ENCODE results near the gene LEAP2. TPM values are rescaled to one million over a fixed set of nuclear protein-coding genes. Genes with fewer than 3 reads are reported as not detected.

Gene LEAP2
- total RNA-seq, 1 experiment from 2014 or later: 3.2 TPM

DNA sequence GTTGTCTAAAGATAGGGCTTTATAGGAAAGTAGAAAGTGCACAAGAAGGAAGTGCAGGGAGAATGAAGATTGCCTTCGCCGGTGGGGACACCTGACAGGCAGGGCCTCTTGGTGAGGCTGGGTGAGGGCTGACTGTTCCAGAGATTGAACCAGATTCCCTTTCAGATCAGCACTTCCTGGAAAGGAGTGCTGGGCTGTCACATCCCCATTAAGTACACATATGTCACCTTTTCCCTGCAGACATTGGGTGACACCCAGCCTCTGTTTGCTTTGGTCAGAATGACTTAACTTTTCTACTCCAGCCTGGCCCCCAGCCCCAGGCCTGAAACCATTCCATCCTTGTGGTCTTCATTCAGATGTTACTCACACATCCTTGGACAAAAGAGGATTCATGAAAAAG, 35.6 kb upstream of the LEAP2 start:
- ChIA-PET CTCF (interaction anchor here (1.1 to 3.1 kb wide), 3 partner anchors 8 to 21 kb away, joined by 3 to 29 read pairs (median 10); partner anchors contain the start of gene SHROOM1), POLR2A (interaction anchor here (5.1 to 5.3 kb wide), 3 partner anchors 8 to 29 kb away, joined by 44 to 63 read pairs (median 59); partner anchors contain the start of genes GDF9, SHROOM1 and UQCRQ)
- Mint-ChIP-seq H3K36me3 (ENCODE audit: insufficient read depth, unreplicated experiment) (no peaks in the 10 kb centered on the region), H3K4me3 (ENCODE audit: unreplicated experiment) (no peak overlapping the region), H3K9me3 (ENCODE audit: unreplicated experiment) (no peaks in the 10 kb centered on the region), H3K4me1 (ENCODE audit: insufficient read depth, unreplicated experiment) (peaks cover 30% of the 10 kb centered on the region), H3K27ac (ENCODE audit: low read depth, unreplicated experiment) (no peak overlapping the region), H3K27me3 (ENCODE audit: insufficient read depth, unreplicated experiment) (no peaks in the 10 kb centered on the region)
- BruUV-seq (replicated peaks): no TSS peak
- intact Hi-C loops (cut with micrococcal nuclease): no loop called here
- DNase-seq (ENCODE audit: unreplicated experiment): no peak
- TF ChIP-seq, protein P1, sequence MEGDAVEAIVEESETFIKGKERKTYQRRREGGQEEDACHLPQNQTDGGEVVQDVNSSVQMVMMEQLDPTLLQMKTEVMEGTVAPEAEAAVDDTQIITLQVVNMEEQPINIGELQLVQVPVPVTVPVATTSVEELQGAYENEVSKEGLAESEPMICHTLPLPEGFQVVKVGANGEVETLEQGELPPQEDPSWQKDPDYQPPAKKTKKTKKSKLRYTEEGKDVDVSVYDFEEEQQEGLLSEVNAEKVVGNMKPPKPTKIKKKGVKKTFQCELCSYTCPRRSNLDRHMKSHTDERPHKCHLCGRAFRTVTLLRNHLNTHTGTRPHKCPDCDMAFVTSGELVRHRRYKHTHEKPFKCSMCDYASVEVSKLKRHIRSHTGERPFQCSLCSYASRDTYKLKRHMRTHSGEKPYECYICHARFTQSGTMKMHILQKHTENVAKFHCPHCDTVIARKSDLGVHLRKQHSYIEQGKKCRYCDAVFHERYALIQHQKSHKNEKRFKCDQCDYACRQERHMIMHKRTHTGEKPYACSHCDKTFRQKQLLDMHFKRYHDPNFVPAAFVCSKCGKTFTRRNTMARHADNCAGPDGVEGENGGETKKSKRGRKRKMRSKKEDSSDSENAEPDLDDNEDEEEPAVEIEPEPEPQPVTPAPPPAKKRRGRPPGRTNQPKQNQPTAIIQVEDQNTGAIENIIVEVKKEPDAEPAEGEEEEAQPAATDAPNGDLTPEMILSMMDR (IDR thresholded peaks at IDR 0.05; ENCODE audit: unreplicated experiment): no peak

- H3K4me3 Mint-ChIP-seq (ENCODE audit: unreplicated experiment): no peak overlapping the region
- CTCF ChIA-PET: interaction anchor here (0.6 to 4.5 kb wide), 5 partner anchors 9 to 159 kb away, joined by 3 to 29 read pairs (median 10); partner anchors contain the start of genes GDF9, SHROOM1 and UQCRQ
- intact Hi-C loops (cut with micrococcal nuclease): no loop called here
Observed at GRCh38 chr5:132838516-132839282, 34.8 kb upstream of the LEAP2 start.

DNA sequence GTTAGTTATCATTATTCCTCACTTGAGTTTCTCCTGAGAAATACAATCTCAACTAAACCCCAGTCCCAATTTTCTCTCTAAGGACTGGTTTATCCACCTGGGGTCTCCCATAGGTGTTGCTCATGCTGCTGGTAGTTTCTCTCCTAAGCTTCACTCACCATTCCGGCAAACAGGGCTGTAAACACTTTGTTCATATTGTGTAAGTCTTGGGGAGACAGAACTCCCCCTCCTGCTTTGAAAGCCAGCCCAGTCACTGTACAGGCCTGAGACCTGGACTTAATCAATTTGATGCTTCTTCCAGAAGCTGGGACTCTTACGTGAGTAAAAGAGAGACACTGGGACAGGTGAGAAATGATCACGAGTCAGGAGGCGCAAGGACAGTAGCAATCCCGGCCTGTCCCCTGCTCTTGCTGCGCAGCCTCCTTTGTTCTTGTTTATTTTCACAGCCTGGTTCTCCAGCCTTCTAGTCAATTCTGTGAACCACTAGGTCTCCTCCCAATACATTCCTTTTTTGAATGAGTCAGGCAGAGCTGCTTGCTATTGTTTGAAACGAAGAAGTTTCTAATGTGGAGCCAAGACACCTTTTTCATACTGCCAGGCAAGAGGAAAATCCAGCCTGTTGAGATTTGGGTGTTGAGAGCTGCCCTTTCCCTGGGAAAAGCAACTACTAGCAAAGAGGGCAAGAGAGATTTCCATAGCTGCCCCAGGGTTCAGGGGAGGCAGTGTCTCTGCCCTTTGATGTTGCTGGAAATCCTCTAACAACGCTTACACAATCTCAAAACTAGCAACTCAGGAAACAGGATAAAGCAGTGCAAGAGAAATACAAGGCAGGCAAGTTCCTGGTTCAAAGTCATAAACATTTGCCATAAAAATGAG, 33.8 kb upstream of the LEAP2 start:
- intact Hi-C loops (cut with micrococcal nuclease): no loop called here
- no peaks in the 10 kb centered on the region for H3K9me3 Mint-ChIP-seq (ENCODE audit: unreplicated experiment)
- no peaks in the 10 kb centered on the region for H3K27me3 Mint-ChIP-seq (ENCODE audit: insufficient read depth, unreplicated experiment)
- TF ChIP-seq, protein P1 (IDR thresholded peaks at IDR 0.05; ENCODE audit: unreplicated experiment): no peak
- DNase-seq (ENCODE audit: unreplicated experiment): peak; percentile 89
- H3K4me3 Mint-ChIP-seq (ENCODE audit: unreplicated experiment): peak overlapping the region; percentile 19
- H3K27ac Mint-ChIP-seq (ENCODE audit: low read depth, unreplicated experiment): peak overlapping the region; percentile 99
- H3K36me3 Mint-ChIP-seq (ENCODE audit: insufficient read depth, unreplicated experiment): no peaks in the 10 kb centered on the region
- BruUV-seq (replicated peaks): no TSS peak
- ChIA-PET POLR2A (interaction anchor here (0.7 to 5.3 kb wide), 14 partner anchors 10 to 1336 kb away, joined by 3 to 63 read pairs (median 3); partner anchors contain the start of genes GDF9, IRF1, KIF3A and SHROOM1), CTCF (interaction anchor here (0.5 to 4.5 kb wide), 12 partner anchors 10 to 1582 kb away, joined by 3 to 29 read pairs (median 4); partner anchors contain the start of genes GDF9, SHROOM1 and UQCRQ)
- H3K4me1 Mint-ChIP-seq (ENCODE audit: insufficient read depth, unreplicated experiment): peaks cover 30% of the 10 kb centered on the region

More at GRCh38 chr5:132838516-132839282, 34.8 kb upstream of the LEAP2 start:
- no peaks in the 10 kb centered on the region for H3K36me3 Mint-ChIP-seq (ENCODE audit: insufficient read depth, unreplicated experiment)
- H3K9me3 Mint-ChIP-seq (ENCODE audit: unreplicated experiment): no peaks in the 10 kb centered on the region
- TF ChIP-seq, protein P1 (IDR thresholded peaks at IDR 0.05; ENCODE audit: unreplicated experiment): no peak
- BruUV-seq (replicated peaks): no TSS peak
- POLR2A ChIA-PET: interaction anchor here (1.0 to 5.3 kb wide), 9 partner anchors 9 to 348 kb away, joined by 3 to 63 read pairs (median 9); partner anchors contain the start of genes GDF9, IRF1, SHROOM1 and UQCRQ
- H3K27me3 Mint-ChIP-seq (ENCODE audit: insufficient read depth, unreplicated experiment): no peaks in the 10 kb centered on the region
- no peak for DNase-seq (ENCODE audit: unreplicated experiment)
- peaks cover 30% of the 10 kb centered on the region for H3K4me1 Mint-ChIP-seq (ENCODE audit: insufficient read depth, unreplicated experiment)
- H3K27ac Mint-ChIP-seq (ENCODE audit: low read depth, unreplicated experiment): peak overlapping the region; percentile 99

Data from MCF 10A (cell line).